OCI-LY1 (cell line): ENCODE measurements around the gene NWD2.

Experiments used
- H2AFZ ChIP-seq: fragments of 200-600 bp; sonication (generic), shearing (Covaris generic); 2 replicates; pipeline ENCODE4 v1.6.0; 2014; ENCODE audit warnings: antibody characterized with exemption, mild to moderate bottlenecking, low read length
- H3F3A ChIP-seq: fragments of 200-600 bp; sonication (generic), shearing (Covaris generic); 2 replicates; pipeline ENCODE4 v1.6.0; 2014; ENCODE audit warnings: mild to moderate bottlenecking, antibody characterized with exemption, low read length, moderate library complexity; ENCODE audit not compliant: insufficient read depth
- H3K27ac ChIP-seq: fragments of 200-600 bp; sonication (generic); 2 replicates; pipeline ENCODE4 v1.5.1; 2014; ENCODE audit warnings: low read length, mixed run types, mild to moderate bottlenecking, low read depth; ENCODE audit not compliant: poor library complexity, severe bottlenecking
- H3K27me3 ChIP-seq: fragments of 200-600 bp; sonication (generic); 2 replicates; pipeline ENCODE4 v1.6.0; 2014; ENCODE audit warnings: antibody characterized with exemption, mild to moderate bottlenecking, low read length, moderate library complexity; ENCODE audit not compliant: insufficient read depth
- H3K36me3 ChIP-seq: fragments of 200-600 bp; sonication (generic); 2 replicates; pipeline ENCODE4 v1.6.1; 2014; ENCODE audit warnings: mild to moderate bottlenecking, antibody characterized with exemption, low read length, moderate library complexity, mixed read lengths; ENCODE audit not compliant: insufficient read depth
- H3K4me1 ChIP-seq: fragments of 200-600 bp; sonication (generic); 2 replicates; pipeline ENCODE4 v1.5.1; 2014; ENCODE audit warnings: mild to moderate bottlenecking, low read length, moderate library complexity; ENCODE audit not compliant: insufficient read depth, severe bottlenecking
- H3K4me2 ChIP-seq: fragments of 200-600 bp; sonication (generic), shearing (Covaris generic); 2 replicates; pipeline ENCODE4 v1.6.1; 2014; ENCODE audit warnings: low read length
- H3K4me3 ChIP-seq: fragments of 200-600 bp; sonication (generic); 2 replicates; pipeline ENCODE4 v1.5.1; 2014; ENCODE audit warnings: low read length, low read depth, mild to moderate bottlenecking, mixed read lengths; ENCODE audit not compliant: poor library complexity, severe bottlenecking
- H3K79me2 ChIP-seq: fragments of 200-600 bp; shearing (Covaris generic); 2 replicates; pipeline ENCODE4 v1.6.1; 2016; ENCODE audit warnings: mixed run types, low read length, mixed read lengths; ENCODE audit not compliant: insufficient read depth
- H3K9ac ChIP-seq: fragments of 200-600 bp; sonication (generic), shearing (Covaris generic); 2 replicates; pipeline ENCODE4 v1.6.1; 2014; ENCODE audit warnings: mild to moderate bottlenecking, low read length, mixed read lengths
- H3K9me2 ChIP-seq: fragments of 200-600 bp; sonication (generic), shearing (Covaris generic); 2 replicates; pipeline ENCODE4 v1.6.1; 2014; ENCODE audit warnings: low read depth, mild to moderate bottlenecking, low read length, mixed read lengths
- H3K9me3 ChIP-seq: fragments of 200-600 bp; shearing (Covaris generic); 2 replicates; pipeline ENCODE4 v1.6.1; 2014; ENCODE audit warnings: low read length, mixed read lengths
- H4K20me1 ChIP-seq: fragments of 200-600 bp; sonication (generic), shearing (Covaris generic); 2 replicates; pipeline ENCODE4 v1.6.0; 2016; ENCODE audit warnings: mild to moderate bottlenecking, low read length; ENCODE audit not compliant: insufficient read depth
- EZH2 ChIP-seq: fragments of 200-600 bp; sonication (generic), shearing (Covaris generic); IDR thresholded peaks from 2 replicates; pipeline ENCODE4 v1.8.0; 2017; ENCODE audit warnings: borderline replicate concordance, mixed run types, mild to moderate bottlenecking, antibody characterized with exemption, low read length, moderate library complexity, mixed read lengths
- TF ChIP-seq, protein P1 (sequence below): fragments of 200-600 bp; sonication (generic), shearing (Covaris generic); IDR thresholded peaks from 2 replicates; pipeline ENCODE4 v1.5.1; 2017; ENCODE audit warnings: mild to moderate bottlenecking, antibody characterized with exemption, low read length, moderate library complexity, mixed read lengths

The NWD2 gene

GRCh38 chr4:37471093-37471492 lies 226.6 kb downstream of the NWD2 start:
- Histone ChIP-seq H3K9me3 (no peaks in the 10 kb centered on the region), H3K4me1 (no peaks in the 10 kb centered on the region), H3K9ac (no peak overlapping the region), H3K9me2 (no peaks in the 10 kb centered on the region), H3F3A (no peaks in the 10 kb centered on the region), H3K4me3 (no peak overlapping the region), H3K4me2 (no peak overlapping the region), H3K79me2 (no peaks in the 10 kb centered on the region), H3K36me3 (no peaks in the 10 kb centered on the region), H4K20me1 (no peaks in the 10 kb centered on the region), H3K27me3 (no peaks in the 10 kb centered on the region), H2AFZ (no peak overlapping the region), H3K27ac (no peak overlapping the region)
- TF ChIP-seq, protein P1, sequence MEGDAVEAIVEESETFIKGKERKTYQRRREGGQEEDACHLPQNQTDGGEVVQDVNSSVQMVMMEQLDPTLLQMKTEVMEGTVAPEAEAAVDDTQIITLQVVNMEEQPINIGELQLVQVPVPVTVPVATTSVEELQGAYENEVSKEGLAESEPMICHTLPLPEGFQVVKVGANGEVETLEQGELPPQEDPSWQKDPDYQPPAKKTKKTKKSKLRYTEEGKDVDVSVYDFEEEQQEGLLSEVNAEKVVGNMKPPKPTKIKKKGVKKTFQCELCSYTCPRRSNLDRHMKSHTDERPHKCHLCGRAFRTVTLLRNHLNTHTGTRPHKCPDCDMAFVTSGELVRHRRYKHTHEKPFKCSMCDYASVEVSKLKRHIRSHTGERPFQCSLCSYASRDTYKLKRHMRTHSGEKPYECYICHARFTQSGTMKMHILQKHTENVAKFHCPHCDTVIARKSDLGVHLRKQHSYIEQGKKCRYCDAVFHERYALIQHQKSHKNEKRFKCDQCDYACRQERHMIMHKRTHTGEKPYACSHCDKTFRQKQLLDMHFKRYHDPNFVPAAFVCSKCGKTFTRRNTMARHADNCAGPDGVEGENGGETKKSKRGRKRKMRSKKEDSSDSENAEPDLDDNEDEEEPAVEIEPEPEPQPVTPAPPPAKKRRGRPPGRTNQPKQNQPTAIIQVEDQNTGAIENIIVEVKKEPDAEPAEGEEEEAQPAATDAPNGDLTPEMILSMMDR: no peak
- TF ChIP-seq EZH2: no peak

- Histone ChIP-seq H3K9me2 (no peaks in the 10 kb centered on the region), H3K4me2 (no peak overlapping the region), H3K27ac (no peak overlapping the region), H3K9me3 (no peaks in the 10 kb centered on the region), H3F3A (no peaks in the 10 kb centered on the region), H3K36me3 (no peaks in the 10 kb centered on the region), H3K9ac (no peak overlapping the region), H3K4me1 (no peaks in the 10 kb centered on the region), H2AFZ (no peak overlapping the region), H4K20me1 (no peaks in the 10 kb centered on the region), H3K79me2 (no peaks in the 10 kb centered on the region), H3K4me3 (no peak overlapping the region), H3K27me3 (no peaks in the 10 kb centered on the region)
- TF ChIP-seq, protein P1: no peak
- TF ChIP-seq EZH2: no peak
Observed at GRCh38 chr4:37471971-37472370, 227.4 kb downstream of the NWD2 start.

DNA sequence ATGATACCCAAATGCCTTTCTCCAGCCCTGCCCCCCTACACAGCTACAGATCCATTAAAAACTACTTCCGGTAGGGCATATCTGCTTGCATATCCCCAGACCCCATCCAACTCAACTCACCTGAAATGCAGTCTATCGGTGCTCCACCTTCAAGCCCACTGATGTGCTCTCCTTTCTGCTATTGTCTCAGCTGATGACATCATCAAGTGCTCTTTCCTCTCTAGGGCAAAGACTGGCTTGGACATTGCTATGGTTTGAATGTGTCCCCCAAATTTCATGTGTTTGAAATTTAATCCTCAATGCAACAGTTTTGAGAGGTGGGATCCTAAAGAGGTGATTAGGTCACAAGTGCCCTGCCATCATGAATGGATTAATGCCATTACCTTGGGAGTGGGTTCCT lies 229.3 kb downstream of the NWD2 start:
- H3K27me3 ChIP-seq: no peaks in the 10 kb centered on the region
- H3K79me2 ChIP-seq: no peaks in the 10 kb centered on the region
- no peak overlapping the region for H3K9ac ChIP-seq
- no peak overlapping the region for H2AFZ ChIP-seq
- no peaks in the 10 kb centered on the region for H3K9me2 ChIP-seq
- H3K4me1 ChIP-seq: no peaks in the 10 kb centered on the region
- TF ChIP-seq, protein P1: no peak
- no peak for TF ChIP-seq EZH2
- H3K4me2 ChIP-seq: no peak overlapping the region
- no peaks in the 10 kb centered on the region for H4K20me1 ChIP-seq
- no peaks in the 10 kb centered on the region for H3K9me3 ChIP-seq
- H3K27ac ChIP-seq: no peak overlapping the region
- H3F3A ChIP-seq: no peaks in the 10 kb centered on the region
- H3K4me3 ChIP-seq: no peak overlapping the region
- H3K36me3 ChIP-seq: no peaks in the 10 kb centered on the region
